HG02885 (cell line): ENCODE measurements around the gene UBASH3A.

ENCODE experiments used
- ATAC-seq: cut with Tn5 transposase; IDR thresholded peaks from one replicate; pipeline ENCODE4 v1.9.1; 2021; ENCODE audit warnings: mild to moderate bottlenecking; ENCODE audit not compliant: unreplicated experiment, poor library complexity

Gene UBASH3A

DNA sequence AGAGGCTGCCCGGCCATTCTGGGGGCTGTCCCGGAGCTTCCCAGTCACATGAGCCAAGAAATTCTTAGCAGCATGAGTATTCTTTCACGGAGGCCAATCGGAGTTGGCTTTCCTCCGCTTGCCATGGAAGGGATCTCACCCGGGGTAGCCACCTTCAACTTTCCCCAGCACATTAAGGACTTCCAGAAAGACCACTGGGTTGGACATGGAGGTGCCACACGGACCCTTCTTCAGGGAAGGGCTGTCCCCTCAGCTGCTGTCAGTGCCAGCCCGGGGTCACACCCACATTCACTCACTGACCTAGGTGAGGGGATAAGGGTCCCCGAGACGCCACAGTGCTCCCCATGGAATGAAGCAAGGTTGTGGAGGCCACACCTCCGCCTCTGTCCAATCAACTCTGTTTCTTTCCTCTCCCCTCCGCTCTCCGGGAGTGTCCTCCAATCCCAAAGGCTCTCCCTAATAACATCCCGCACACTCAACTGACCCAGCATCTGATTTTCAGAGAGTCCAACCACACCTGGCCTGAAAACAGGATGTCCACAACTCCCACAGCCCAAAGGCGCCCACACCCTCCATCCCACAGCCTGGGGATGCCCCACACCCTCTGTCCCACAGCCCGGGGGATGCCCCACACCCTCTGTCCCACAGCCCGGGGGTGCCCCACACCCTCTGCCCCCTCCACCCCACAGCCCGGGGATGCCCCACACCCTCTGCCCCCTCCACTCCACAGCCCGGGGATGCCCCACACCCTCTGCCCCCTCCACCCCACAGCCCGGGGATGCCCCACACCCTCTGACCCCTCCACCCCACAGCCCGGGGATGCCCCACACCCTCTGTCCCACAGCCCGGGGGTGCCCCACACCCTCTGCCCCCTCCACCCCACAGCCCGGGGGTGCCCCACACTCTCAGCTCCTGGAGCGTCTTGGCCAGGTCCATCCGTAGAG lies 73.0 kb downstream of the UBASH3A start:
- no peak for ATAC-seq

DNA sequence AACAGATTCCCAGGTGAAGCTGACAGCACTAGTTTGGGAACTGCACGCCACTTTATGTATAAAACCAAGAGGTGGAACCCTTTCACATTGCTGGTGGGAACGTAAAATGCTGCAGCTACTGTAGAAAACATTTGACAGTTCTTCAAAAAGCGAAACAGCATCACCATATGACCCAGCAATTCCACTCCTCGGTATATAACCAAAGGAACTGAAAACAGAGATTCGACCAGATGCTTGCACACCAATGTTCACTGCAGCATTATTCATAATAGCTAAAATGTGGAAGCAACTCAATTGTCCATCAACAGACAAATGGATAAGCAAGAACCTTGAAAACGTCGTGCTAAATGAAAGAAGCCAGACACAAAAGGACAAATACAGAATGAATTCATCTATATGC lies 74.8 kb downstream of the UBASH3A start:
- ATAC-seq = no peak

DNA sequence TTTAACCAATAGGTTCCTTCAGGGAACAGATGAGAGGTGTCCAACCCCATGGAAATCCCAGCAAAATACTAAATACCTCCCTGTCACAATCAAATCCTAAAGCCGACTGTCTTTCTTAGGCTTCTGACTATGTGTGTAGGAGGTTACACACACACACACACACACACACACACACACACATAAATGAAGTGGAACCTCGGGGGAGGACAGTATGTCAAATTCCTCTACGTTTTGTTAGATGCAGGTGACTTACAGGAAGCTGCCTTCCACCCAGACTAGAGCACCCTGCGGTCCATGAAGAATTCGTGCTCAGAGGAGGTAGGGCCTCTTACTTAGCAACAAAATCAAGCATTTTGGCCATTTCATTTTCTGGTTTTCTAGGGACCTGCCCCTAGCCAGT lies 75.9 kb downstream of the UBASH3A start:
- no peak for ATAC-seq

DNA sequence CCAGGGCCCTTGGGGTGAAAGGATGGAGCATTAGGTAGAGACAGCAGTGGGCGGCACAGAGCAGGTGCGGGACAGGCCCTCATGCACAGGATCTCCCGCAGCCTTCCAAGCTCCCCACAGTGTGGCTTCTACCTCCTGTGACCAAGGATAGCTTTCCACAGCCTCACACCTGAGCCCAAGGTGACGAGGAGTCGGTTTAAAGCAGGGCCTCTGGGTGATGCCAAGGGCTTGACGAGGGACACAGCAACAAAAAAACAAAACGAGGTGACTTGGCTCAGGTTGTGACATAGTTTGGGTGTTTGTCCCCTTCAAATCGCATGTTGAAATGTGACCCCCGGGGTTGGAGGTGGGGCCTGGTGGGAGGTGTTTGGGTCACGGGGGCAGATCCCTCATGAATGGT lies 77.0 kb downstream of the UBASH3A start:
- no peak for ATAC-seq

DNA sequence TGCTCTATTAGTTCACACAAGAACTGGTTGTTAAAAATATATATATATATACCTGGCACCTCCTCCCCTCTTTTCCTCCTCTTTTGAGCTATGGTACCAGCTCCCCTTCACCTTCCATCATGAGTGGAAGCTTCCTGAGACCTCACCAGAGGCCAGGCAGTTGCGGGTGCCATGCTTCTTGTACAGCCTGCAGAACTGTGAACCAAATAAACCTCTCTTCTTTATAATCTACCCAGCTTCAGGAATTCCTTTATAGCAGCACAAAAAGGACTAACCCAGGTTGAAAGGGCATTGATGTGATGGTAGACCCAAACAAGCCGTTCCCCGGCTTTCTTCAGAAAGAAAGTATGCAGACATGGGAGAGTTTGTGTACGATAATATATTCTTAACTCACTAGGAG lies 77.5 kb downstream of the UBASH3A start:
- ATAC-seq = no peak

DNA sequence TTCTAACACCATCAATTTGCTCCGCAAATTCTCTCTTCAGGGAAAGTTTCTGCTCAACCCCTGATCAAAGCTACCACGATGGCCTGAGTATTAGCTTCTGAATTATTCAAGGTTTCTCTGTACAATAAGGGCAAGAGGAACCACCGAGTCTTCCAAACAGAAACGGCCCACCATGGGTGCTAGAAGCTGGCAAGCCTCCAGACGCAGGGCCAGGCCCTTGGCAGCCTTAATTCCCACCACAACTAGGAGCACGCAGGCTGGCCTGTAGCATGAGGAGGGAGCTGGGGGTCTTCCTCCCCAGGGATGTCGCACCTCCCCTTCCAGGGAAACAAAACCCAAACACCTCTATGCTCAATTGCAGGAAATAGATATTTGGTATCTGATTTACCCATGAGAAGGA lies 81.3 kb downstream of the UBASH3A start:
- ATAC-seq = no peak

DNA sequence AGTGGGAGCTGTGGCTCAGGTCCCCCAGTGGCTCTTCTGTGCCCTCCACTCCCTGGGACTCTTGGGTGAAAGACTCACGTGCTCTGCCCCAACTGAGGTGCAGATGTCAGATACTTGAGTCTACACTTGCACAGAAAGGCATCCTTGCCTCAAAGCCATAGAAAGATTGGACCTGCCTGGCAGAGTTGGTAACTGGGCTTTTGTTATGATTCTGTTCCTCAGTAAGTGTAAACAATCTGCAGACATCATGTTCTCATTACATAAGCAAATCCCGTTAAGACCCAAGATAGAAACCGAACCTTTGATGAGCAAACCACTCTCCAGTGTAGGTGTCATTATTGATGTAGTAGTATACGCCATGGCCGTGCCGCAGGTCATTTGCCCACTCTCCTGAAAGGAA lies 82.4 kb downstream of the UBASH3A start:
- ATAC-seq = no peak

DNA sequence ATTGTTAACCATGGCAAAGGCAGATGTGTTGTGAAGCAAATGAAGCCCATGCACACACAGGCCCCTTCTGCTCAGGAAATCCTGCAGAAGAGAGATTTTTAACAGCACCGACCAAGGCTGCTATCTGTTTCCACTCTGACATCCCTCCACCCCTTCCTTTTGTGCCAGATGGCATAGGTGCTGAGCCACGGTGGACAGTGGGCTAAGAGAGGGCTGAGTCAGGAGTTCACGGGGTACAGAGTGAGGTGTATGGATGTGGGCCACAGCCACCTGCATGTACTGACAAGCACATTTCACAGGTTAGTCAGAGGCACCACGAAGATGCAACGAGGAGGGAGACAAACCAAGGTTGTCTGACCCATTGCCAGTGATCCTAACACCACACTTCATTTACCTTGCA lies 82.8 kb downstream of the UBASH3A start:
- ATAC-seq = no peak

DNA sequence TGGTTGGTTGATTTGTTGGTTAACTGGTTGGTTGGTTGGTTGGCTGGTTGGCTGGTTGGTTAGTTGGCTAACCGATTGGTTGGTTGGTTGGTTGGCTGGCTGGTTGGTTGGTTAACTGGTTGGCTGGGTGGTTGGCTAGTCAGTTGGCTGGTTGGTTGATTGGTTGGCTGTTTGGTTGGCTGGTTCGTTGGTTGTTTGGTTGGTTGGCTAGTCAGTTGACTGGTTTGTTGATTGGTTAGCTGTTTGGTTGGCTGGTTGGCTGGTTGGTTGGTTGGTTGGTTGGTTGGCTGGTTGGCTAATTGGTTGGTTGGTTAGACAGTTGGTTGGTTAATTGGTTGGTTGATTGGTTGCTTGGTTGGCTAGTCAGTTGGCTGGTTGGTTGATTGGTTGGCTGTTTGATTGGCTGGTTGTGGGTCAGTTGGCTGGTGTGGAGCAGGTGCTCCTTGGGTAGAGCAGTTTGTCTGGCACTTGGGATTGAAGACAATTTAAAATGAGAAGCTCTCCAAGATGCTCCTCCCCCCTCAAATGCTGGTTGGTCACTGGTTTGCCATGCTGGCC lies 85.4 kb downstream of the UBASH3A start:
- ATAC-seq = no peak

DNA sequence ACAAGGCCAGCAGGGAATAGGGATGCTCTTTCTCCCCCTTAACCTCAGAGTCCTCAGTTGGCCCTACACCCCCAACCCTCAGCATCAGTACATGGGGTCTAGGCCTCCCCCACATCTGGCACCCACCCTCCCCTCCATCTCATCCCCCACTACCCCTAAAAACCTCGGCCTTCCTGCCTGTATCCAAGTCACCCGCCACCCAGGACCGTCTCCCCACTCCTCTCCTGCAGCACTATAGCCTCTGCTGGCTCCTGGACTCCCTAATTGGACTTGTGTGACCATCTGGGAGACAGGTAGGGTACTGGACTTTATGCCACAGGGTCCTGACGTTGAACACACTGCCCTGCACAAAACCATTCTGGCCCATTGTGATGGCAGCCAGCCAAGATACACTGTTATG lies 86.3 kb downstream of the UBASH3A start:
- no peak for ATAC-seq

DNA sequence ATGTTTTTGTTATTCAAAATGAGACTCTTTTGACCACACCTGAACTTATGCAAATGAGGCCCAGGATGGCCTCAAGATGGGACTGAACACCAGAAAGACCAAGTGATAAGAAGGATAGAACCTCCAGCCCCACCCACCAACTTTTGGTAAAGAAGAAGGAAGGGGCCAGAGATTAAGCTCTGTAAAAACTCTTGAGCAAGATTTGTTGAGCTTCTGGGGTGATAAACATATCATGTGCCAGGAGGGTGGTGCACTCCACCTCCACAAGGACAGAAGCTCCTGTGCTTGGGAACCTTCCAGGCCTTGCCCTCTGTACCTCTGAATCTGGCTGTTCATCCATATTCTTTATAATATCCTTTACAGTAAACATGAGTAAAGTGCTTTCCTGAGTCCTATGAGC lies 87.0 kb downstream of the UBASH3A start:
- ATAC-seq = no peak

DNA sequence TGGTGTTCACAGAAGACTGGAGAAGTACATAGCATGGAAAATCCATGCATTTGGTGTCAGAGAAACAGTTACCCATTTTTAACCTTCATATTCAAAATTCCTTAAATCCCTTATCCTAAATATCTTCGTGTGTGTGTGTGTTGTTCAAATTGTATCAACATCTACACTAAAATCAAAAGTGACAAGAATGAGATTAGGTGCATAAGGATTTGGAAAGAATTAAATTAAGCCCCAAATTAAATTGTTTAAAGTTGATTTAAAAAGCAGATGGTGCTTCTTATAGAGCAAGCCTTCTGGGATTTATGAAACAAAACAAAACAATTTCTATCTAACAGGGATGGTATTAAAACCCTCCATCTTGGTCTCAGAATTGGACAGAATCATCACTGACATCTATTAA lies 87.6 kb downstream of the UBASH3A start:
- no peak for ATAC-seq

DNA sequence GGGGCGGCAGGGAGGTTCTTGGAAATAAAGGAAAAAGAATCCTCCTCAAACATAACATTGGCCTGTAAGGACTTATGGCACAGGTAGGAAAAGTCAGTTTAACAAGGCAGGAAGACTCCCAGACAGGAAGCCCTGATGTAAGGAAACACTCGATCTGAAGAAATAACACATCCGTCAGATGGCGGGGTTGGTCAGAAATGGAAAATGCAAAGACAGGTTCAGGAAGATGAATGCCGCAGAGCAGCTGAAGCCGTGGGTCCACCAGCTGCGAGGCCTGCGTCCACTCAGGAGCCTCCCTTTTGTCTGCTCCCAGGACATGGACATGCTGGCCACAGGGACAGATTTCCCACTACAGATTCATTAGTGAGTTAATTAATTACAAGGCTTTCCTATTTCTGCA lies 88.5 kb downstream of the UBASH3A start:
- ATAC-seq = no peak

DNA sequence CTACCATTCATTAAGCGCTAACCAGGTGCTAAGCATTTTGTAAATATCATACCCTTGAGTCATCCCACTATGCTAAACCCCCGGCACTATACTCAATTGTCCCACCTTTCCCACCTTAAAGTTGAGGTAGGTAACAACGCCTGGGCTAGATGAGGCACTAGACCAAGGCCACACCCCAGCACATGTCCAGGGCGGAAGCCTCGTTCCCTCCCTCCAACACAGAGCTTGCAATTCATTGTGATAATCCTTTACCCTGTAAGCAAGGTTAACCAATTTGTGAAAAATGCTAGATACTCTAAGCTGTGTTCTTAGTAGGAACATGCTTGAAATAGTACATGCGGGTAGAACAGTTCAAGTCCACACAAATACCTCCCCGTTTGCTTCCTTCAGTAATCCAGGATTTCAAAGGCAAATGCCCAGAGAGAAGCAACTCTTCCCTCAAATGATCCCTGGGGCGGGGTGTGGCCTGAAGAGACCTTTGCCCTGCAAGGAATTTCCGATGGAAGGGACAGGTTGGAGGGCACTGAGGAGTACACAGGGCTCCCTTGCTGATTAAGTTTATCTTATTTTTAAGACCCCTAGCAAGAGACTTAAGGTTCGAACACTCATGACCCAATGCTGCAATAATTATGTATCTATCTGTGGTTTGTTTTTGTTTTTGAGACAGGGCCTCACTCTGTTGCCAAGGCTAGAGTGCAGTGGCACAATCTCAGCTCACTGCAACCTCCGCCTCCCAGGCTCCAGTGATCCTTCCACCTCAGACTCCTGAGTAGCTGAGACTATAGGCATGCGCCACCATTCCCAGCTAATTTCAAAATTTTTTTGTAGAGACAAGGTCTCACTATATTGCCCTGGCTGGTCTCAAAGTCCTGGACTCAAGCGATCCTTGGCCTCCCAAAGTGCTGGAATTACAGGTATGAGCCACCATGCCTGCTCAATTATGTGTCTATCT lies 89.7 kb downstream of the UBASH3A start:
- ATAC-seq = no peak

DNA sequence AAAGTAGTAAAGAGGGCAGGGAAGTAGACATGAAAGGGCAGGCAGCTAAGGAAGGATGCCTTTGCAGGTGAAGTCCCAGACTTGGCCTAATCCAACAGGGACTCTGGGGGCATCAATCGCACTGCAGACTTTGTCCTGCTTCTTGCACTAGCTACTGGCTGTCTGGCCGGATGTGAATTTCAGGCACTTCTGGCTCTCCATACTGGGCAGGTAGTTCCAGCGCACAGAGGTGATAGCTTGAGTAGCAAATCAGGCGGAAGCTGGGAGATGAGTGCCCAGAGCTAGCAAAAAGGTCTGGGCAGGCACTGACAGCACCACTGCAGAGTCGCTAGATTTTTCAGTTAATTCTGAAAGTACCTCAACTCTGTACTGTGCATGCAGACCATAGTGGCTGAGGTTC lies 91.3 kb downstream of the UBASH3A start:
- ATAC-seq = no peak

DNA sequence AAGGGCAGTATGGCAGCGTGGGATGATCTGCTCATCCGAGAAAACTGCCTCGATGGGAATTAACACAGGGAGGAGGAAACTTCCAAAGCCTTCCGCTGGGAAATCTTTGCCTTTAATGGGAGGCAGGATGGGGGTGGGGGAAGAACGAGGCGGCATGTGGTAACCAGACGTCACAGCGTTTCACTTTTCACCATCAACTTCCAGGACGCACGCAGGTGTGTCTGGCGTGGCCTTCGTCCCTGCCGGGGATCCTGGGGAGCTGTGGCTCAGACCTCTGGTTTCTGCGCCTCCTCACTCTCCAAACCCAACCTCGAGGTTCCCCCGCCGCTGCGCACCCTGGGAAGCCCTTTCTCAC lies 92.0 kb downstream of the UBASH3A start:
- no peak for ATAC-seq

DNA sequence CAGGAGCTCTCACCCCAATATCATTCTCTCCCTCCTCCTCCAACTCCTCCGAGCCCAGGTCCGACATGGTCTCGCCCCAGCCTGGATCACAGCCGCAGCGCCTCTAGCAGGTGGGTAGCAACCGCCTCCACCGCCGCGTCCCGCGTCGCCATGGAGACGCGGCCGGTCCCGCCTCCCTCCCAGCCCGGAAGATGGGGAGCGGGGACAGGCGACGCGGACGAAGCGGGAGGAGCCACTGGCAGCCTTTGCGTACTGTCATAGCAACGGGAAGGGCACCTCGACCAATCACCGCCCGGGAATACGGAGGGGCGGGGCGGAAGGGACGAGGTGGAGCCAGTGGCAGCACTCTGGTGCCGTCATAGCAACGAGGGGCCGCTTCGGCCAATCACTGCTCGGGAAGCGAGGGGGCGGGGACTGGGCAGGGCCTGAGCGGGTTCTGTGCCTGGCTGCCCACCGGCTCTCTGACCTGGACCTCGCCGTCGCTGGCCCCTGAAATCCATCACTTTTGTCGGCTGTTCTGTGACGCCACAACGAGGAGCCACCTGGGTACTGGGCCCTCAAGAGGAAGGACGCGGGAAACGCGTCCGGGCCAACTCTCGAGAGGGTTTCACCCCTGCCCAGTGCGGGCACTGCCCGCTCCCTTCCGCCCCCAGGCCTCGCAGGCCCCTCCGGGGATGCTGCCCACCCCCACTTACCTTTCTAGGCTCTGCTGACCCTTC lies 92.6 kb downstream of the UBASH3A start, which contains the start of gene RSPH1:
RSPH1 (minus strand) TSS at position 105 of the 719 bp plus-strand sequence; CDS start at position 67, 38 bp downstream.
- peak; percentile 98 for ATAC-seq

DNA sequence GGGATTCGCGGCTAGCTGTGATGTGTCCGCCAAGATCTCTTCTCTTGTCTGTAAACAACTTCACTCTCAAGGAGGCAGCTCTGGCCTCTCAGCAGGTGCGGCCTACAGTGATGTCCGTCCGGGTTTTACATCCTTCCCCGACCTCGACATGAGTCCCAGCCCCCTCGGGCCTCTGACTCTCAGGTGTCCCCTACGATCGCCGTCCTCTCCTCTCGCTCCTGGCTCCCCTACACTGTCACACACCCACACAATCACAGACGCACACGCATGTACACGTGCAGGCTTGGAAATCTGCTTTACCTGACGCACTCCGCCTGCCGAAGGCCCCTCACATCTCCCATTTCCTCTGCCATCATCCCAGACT lies 93.1 kb downstream of the UBASH3A start:
- ATAC-seq = no peak
